Mononuclear cell (primary cell): ENCODE data around the gene MRGPRD. TPM values are rescaled to one million over a fixed set of nuclear protein-coding genes. Genes with fewer than 3 reads are reported as not detected.

Source experiments
- H3K27me3 ChIP-seq: 2 replicates; pipeline ENCODE4 v1.6.0; 2011; ENCODE audit warnings: low read length, control low read depth; ENCODE audit not compliant: insufficient read depth
- H3K4me1 ChIP-seq: 2 replicates; pipeline ENCODE4 v1.5.1; 2011; ENCODE audit warnings: mild to moderate bottlenecking, low read length, control low read depth; ENCODE audit not compliant: insufficient read depth
- H3K4me3 ChIP-seq: 2 replicates; pipeline ENCODE4 v1.5.1; 2011; ENCODE audit warnings: mild to moderate bottlenecking, low read length, moderate library complexity
- H3K9me3 ChIP-seq: 2 replicates; pipeline ENCODE4 v1.5.1; 2011; ENCODE audit warnings: low read depth, mild to moderate bottlenecking, control low read depth, low read length
- total RNA-seq: library from RNA; depleted of rRNA; stranded (reverse); fragments of >200 nt; gene quantifications from one replicate; pipeline ENCODE4 v1.2.3, GENCODE V29; 2012

The MRGPRD gene, protein sequence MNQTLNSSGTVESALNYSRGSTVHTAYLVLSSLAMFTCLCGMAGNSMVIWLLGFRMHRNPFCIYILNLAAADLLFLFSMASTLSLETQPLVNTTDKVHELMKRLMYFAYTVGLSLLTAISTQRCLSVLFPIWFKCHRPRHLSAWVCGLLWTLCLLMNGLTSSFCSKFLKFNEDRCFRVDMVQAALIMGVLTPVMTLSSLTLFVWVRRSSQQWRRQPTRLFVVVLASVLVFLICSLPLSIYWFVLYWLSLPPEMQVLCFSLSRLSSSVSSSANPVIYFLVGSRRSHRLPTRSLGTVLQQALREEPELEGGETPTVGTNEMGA
- not detected for total RNA-seq

DNA sequence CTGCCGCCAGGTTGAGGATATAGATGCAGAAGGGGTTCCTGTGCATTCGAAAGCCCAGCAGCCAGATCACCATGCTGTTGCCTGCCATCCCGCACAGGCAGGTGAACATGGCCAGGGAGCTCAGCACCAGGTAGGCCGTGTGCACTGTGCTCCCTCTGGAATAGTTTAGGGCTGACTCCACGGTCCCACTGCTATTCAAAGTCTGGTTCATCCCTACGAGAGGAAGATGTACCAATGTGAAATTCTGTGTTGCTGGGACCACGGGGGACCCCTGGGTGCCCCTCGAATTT lies at the start of gene MRGPRD:
Gene MRGPRD (minus strand): TSS at position 211 of the 290 bp plus-strand sequence. CDS start 0 bp downstream, at position 211.
- Histone ChIP-seq H3K4me1 (no peaks in the 10 kb centered on the region), H3K4me3 (no peak within 1 kb of the TSS), H3K27me3 (peaks cover 5% of the 10 kb centered on the region), H3K9me3 (peaks cover 6% of the 10 kb centered on the region)

DNA sequence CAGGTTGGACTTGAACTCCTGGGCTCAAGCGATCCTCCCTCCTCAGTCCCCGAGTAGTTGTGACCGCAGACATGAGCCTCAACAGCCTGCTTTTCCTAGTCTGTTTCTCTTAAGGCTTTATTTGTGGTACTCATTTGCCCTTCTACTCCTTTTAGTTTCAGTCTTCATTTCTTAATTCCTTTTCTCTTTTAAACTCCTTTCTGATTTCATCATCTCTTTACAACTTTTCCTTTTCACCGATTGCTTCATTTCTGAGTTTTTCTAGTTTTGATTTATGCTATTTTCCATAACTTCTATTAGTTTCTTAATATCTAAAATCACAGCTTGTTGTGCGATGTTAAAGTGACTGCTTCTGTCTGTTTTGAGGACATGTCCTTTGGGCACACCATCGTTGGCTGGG lies 49.5 kb upstream of the MRGPRD start:
- no peak overlapping the region for H3K4me3 ChIP-seq

DNA sequence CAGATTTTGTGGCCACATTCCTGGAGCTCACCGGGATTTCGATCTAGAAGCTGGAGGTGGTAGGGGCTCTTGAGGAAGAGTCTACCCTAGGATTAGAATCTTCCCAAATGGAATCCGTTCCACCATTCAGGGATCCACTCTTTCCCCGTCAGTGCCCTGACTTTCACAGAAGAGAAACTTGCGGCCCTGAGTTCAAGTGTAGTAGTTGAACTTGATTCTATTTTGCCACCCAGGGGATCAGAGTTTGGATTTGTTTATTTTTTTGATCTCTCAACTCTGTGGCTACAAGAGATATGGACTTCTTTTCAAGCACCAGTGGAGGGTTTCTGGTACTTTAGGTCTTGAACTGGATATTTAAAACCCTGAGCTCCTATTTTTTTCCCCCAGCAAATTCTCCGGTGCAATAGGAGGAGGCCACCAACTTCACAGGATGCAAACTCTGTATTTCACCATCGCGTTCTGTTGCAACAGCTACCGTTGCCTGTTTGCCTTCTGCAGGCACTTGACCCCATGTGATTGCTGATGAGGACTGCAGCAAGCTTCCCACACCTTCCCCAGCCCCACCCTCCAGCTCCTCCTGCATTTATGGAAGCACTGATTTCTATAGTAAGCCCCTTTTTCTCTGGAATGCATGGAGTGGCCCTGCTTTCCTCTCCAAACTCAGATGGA lies 47.1 kb upstream of the MRGPRD start:
- H3K4me3 ChIP-seq, result no peak overlapping the region

More for the DNA sequence above, 49.5 kb upstream of the MRGPRD start:
- H3K4me1 ChIP-seq, result peaks cover 49% of the 10 kb centered on the region
- H3K9me3 ChIP-seq, result no peaks in the 10 kb centered on the region
- H3K27me3 ChIP-seq, result no peaks in the 10 kb centered on the region

DNA sequence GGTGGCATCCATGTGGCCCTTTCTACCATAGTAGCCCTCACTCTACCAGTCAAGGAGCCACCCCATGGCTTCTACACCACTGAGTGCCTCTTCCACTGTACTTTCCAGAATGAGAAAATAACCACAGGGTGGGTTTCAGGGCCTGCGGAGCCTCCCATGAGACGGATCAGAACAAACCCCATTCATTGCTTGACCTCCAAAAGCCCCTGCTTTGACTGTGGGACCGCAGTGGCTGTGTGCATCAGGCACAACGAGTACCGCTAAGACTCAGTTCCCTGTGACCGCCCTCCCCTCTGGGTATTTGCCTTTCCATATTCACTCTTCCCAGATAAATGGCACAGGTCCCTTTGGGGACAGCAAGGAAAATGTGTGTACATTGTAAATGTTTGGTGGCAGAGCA lies 43.7 kb upstream of the MRGPRD start:
- Histone ChIP-seq H3K9me3 (no peaks in the 10 kb centered on the region), H3K4me3 (no peak overlapping the region), H3K4me1 (peaks cover 27% of the 10 kb centered on the region), H3K27me3 (no peaks in the 10 kb centered on the region)

More for the DNA sequence above, 47.1 kb upstream of the MRGPRD start:
- H3K9me3 ChIP-seq, result no peaks in the 10 kb centered on the region
- peaks cover 49% of the 10 kb centered on the region for H3K4me1 ChIP-seq
- no peaks in the 10 kb centered on the region for H3K27me3 ChIP-seq

DNA sequence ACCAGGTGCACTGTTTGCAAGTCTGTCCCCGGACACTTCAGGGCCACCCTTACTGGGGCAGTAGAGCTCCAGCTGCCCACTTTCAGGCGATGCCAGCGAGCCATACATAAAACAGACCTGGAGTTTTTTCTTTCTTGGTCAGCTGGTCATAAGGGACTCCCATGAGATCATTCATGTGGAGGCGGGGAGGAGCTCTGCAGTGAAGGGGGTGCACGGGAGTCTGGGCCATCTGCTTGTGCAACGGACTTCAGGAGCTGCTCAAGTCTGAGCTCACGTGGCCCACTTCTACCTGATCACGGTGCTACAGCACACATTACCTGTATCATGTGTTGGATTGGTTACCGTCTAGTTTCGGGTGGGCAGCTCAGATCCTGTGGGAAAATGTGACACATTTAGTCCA lies 41.5 kb upstream of the MRGPRD start:
- Histone ChIP-seq H3K27me3 (no peaks in the 10 kb centered on the region), H3K4me1 (peaks cover 4% of the 10 kb centered on the region), H3K9me3 (no peaks in the 10 kb centered on the region), H3K4me3 (no peak overlapping the region)

DNA sequence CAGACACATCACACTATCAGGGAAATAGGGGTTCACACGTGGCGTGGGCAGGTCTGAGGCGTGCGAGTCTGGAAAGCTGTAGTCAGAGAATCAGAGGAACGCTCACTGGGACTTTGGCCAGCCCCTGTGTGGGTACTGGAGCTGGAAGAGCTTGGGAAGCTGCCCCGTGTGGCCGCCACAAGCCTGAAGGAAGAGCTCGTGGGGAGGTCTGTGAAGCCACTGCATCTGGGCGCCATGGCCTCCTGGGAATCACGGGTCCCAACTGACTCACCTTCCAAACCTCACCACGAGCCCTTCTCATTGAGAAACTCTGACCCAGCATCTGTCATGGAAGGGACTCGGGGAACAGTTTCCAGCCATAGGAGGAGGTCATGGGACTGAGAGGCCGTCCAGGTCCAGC lies 38.1 kb upstream of the MRGPRD start:
- H3K27me3 ChIP-seq, result no peaks in the 10 kb centered on the region
- no peak overlapping the region for H3K4me3 ChIP-seq
- H3K4me1 ChIP-seq, result no peaks in the 10 kb centered on the region
- no peaks in the 10 kb centered on the region for H3K9me3 ChIP-seq

DNA sequence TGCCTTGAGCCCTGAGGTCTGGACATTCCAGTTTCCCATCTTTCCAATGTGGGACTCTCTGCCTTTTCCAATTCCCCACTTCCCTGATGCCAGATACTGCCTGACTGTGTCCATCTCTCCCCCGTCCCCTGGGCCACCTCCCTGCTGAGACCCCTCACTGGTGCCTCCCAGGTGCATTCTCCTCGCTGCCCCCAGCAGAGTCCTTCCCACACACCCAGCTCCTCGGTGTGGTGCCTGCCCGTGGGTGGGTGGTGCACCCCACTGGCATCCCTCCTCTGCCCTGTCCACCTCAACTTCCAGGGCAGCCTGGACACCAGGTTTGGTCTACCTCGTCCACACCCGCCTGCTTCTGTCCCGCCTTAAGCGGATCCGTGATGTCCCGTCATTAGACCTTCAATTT lies 37.2 kb upstream of the MRGPRD start:
- Histone ChIP-seq H3K4me3 (no peak overlapping the region), H3K27me3 (peaks cover 7% of the 10 kb centered on the region)

DNA sequence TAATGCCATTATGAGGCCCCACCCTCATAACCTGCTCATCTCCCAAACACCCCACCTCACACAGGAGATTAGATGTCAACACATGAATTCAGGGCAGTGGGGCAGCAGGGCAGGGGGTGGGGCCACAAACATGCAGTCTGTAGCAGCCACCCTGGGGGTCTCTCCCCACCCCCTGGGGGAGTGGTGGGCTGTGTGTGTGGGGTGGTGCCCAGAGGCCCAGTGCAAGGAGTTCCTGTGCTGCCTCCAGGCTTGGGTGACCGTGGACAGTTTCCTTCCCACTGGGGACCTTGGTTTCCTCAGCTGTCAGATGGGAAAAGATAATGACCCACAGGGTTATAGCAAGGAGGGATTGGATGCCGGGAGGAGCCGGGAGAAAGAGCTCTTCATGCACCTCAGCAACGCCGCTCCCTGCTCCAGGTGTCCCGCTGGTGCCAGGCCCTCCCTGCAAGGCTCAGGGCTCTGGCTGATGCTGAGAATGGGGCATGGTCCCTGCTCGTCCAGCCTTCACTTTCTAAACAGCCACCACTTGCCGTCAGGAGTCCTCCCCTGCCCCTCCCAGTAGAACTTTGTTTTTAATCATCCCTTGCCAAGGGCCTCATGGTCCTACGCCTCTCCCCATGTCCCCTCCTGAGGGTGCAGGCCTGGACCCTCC lies 34.2 kb upstream of the MRGPRD start:
- Histone ChIP-seq H3K4me3 (no peak overlapping the region), H3K9me3 (no peaks in the 10 kb centered on the region), H3K27me3 (peaks cover 24% of the 10 kb centered on the region), H3K4me1 (peaks cover 29% of the 10 kb centered on the region)

More for the DNA sequence above, 37.2 kb upstream of the MRGPRD start:
- Histone ChIP-seq H3K4me1 (peaks cover 6% of the 10 kb centered on the region), H3K9me3 (no peaks in the 10 kb centered on the region)

DNA sequence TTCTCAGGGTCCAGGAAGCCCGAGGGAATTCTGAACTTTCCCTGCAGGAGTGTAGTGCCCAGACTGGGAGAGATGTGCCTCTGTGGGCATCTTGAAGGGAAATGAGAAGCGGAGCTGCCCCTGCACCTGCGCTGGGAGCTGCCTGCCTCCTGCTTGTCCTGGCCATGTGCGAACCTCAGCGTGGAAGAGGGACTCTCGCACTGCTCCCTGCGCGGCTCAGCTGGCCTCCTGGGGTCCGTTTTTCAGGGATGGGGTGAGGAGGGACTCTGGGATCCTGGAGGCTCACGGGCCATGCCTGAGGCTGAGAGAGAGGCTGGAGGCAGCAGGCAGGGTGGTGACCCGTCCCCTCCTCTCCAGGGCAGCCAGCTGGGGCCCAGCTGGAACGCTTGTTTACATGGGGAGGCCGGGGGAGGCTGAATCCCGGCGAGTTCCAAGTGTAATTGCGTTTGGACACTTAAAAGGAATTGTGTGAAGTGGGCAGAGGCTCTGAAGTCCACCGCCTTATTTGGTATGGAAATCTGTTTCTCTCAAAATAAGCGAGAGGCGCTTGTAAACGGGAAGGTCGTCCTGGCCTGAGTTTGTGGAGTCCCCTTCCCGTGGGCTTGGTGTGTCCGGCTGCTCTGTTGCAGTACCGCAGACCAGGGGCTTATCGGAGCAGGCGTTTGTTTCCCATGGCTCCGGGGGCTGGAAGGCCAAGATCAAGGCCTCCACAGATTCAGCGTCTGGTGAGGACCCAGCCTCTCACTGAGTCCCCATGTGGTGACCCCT lies 33.5 kb upstream of the MRGPRD start:
- Histone ChIP-seq H3K9me3 (no peaks in the 10 kb centered on the region), H3K27me3 (peaks cover 24% of the 10 kb centered on the region), H3K4me1 (peaks cover 29% of the 10 kb centered on the region), H3K4me3 (no peak overlapping the region)

DNA sequence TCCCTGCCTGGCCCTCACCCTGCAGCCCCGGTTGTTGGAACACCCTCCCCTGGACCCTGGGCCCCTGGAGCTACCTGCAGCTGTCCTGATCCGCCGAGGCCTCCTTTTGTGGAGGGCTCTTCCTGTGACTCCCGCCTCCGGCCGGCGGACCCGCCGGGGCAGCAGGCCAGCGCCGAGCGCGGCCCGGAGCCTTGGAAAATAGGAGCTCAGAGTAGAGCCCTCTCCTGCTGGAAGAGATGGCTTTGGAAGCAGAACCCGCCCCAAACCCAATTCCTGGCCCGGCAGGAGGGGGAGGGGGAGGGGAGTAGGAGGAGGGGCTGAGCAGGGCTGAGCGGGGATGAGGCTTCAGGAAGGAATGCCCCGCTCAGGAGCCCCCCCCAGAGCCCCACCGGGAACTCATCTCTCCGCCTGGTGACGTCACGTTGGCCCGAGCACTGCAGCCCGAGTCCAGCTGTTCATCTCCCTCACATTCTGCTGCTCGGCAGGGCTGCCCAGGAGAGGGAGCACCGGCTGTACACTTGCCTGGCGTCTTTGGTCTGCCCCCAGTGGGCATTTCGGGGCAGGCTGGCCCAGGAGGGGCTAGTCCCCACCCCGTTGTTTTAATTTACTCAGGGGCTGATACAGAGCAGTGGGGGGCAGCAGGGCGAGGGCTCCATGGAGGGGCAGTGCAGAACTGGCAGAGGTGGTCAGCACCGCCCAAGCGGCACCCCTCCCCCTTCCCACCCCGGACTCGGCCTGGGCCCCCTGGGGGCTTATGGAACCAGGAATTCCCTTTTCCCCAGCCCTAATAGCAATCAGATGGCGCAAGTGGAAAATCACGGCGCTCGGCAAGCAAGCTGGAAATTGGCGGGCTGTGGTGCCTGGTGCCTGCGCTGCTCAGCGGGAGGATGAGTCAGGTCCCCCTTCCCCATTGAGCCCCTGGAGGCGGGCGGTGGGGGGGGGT lies 32.5 kb upstream of the MRGPRD start, which contains the start of gene MRGPRF:
Gene MRGPRF (minus strand): TSS at position 238 of the 943 bp plus-strand sequence. CDS start 3,345 bp downstream, outside the sequence.
- Histone ChIP-seq H3K9me3 (no peaks in the 10 kb centered on the region), H3K4me3 (no peak within 1 kb of the TSS), H3K27me3 (peaks cover 24% of the 10 kb centered on the region), H3K4me1 (peaks cover 29% of the 10 kb centered on the region)

DNA sequence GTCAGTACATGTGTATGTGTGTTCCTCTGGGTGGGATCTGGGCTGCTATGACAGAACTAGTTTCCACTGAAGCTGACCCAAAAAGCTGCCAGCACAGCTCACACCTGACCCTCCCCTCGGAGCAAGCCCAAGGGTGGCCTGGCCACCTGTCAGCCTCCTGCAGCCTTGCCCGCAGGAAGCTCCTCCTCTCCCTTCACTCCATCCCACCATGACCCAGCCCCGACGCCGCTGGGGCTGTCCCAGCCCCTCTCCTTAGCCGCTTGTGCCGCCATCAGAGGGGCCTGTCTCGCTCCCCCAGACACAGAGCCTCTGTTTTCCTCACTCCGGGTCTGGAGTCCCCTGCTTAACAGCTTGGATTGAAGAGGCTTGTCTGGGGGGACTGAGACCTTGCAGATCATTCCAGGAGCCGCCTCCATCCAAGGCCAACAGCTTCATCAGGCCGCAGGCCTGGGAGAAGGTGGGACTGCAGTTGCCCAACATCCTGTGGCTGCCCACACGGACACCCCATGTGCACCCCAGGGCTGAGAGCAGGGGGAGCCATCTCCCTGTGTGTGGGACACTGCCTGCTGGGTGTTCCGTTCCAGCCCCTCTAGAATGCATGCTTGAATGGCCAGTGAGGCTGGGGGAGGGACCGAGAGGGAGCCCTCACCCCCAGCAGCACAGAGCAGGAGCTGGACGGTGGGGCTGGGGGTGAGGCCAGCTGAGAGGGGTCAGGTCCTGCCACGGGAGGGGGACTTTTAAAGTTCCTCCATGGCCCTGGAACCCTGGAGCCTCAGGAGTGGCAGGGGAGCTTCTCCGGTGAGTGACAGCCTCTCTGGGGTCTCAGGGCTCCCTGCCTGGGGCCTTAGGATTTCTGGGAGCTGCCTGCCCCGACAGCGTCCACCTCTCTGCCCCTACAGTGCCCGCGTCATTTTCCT lies 31.6 kb upstream of the MRGPRD start:
- Histone ChIP-seq H3K4me3 (no peak overlapping the region), H3K9me3 (no peaks in the 10 kb centered on the region), H3K27me3 (peaks cover 24% of the 10 kb centered on the region), H3K4me1 (peaks cover 29% of the 10 kb centered on the region)

DNA sequence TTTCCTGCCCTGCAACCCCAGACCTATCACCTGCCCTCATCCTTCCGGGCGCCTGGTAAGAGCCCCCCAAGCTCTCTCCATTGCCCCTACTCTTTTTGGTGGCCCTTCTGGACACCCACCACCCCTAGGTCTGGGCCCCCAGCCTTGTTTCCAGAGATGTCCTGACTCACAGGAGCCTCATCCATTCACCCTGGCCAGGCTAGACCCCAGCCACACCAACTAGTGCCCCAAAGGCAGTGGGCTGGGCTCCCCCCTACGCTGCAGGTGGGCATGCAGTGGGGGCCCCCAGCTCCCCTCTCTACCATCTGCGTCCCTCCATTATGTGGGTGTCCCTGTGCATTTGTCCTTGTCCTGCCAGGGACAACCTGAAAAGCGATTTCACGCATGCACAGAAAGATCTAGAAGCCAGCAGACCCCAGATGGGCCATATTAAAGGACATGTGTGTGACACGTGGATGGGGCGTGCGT lies 30.9 kb upstream of the MRGPRD start:
- H3K9me3 ChIP-seq, result no peaks in the 10 kb centered on the region
- peaks cover 24% of the 10 kb centered on the region for H3K27me3 ChIP-seq
- peaks cover 29% of the 10 kb centered on the region for H3K4me1 ChIP-seq
- H3K4me3 ChIP-seq, result no peak overlapping the region

DNA sequence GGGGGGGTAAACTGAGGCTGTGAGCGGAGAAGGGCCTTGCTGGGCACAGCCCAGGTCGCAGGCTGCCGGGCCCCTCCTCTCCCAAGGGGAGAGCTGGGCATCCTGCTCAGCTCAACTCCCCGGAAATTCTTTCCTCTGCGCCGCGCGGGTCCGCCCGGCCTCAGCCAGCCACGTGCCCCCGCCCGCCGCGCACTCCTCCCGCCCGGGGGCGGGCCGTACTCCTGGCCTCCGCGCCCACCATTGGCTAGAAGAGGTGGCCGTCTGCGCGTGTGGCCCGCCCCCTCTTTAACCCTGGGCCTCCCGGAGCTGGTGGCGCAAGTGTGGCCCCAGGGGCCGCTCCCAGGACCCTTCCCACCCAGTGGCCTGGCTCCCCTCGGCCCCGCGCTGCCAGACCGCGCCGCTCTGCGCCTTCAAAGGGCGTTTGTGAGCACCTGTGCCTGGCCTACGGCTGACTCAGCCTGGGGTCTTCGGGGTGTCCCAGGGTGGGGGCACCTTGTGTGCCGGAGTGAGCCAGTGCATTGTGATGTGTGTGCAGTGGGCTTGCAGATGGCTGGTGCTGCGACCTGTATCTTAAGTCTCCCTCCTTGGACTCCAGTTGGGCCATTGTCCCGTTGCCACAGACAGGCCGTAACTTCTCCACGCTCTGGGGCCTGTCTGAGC lies 30.3 kb upstream of the MRGPRD start:
- Histone ChIP-seq H3K27me3 (peaks cover 24% of the 10 kb centered on the region), H3K4me3 (no peak overlapping the region), H3K9me3 (no peaks in the 10 kb centered on the region), H3K4me1 (peaks cover 29% of the 10 kb centered on the region)
